NK-92 treated with Interleukin-12 subunit alpha and Interleukin-12 subunit beta, amount 100 ng/mL, for 24 hours (cell line): ENCODE results near the gene ASPRV1.

Experiments
- DNase-seq: peaks from one replicate; lab custom pipeline; 2025; lab: John Stamatoyannopoulos, UW

ASPRV1 gene

DNA sequence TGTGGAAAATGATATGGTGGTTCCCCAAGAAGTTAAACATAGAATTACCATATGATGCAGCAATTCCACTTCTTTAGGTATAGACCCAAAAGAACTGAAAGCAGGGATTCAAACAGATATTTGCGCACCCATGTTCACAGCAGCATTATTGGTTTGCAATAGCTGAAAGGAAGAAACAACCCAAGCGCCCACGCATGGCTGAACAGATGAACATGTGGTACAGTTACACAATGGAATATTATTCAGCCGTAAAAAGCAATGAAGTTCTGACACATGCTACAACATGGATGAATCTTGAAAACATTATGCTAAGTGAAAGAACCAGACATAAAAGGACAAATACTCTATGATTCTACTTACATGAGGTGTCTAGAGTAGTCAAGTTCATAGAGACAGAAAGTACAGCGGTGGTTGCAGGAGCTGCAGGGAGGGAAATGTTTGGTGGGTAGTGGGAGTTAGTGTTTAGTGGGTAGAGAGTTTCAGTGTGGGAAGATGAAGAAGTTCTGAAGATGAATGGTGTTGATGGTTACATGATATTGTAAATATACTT lies 26.7 kb upstream of the ASPRV1 start:
- no peak for DNase-seq

DNA sequence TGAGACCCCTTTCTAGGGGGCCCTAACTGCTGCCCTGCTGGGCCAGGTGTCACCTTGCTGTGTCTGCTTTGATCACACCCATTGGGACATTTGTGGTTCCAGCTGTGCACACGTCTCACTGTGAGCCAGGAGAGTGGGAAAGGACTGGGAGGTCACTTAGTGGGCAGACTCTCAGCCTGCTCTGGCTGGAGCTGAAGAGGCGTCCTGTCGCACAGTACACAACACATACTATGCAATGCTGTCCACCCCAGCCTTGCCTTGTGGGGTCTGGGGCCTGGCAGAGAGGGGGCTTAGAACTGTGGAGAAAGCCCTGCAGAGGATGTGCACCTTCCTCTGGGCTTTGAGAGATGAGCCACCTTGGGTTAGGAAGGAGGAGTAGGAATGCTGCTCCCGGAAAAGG lies 25.3 kb upstream of the ASPRV1 start:
- DNase-seq: no peak

DNA sequence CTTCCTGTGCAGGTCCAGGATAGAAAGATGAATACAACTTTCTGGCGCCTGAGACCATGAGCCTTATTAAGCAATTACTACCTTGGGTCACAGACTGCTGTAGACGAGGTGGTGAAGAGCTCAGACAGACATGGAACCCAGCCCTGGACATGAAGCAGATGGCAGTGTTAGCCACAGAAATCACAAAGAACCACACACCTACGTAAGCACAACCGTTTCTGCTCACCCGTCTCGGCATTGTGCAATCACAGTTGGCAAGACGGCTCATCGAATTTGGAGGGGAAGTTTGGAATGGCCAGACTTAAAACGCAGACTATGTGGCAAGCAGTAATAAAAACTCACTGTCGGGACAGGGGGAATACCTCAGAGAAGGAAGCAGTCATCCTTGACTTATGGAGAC lies 24.3 kb upstream of the ASPRV1 start:
- no peak for DNase-seq

DNA sequence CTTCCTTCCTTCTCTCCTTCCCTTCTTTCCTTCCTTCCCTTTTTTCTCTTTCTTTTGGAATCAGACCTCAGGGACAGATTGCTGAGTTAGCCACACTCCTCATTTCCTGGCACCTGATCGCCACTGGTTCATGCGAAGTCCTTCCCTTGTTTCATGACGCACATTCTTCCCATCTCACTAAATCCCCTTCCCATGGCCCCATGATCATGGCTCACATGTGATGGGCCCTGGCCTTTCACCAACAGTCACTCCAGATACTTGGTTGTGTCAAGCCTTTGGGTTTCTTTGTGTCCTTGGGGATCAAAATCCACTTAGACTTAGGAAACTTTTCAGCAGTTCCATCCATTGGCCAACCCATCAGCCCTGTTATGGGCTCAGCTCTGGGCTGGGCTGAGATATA lies 23.8 kb upstream of the ASPRV1 start:
- DNase-seq: no peak

DNA sequence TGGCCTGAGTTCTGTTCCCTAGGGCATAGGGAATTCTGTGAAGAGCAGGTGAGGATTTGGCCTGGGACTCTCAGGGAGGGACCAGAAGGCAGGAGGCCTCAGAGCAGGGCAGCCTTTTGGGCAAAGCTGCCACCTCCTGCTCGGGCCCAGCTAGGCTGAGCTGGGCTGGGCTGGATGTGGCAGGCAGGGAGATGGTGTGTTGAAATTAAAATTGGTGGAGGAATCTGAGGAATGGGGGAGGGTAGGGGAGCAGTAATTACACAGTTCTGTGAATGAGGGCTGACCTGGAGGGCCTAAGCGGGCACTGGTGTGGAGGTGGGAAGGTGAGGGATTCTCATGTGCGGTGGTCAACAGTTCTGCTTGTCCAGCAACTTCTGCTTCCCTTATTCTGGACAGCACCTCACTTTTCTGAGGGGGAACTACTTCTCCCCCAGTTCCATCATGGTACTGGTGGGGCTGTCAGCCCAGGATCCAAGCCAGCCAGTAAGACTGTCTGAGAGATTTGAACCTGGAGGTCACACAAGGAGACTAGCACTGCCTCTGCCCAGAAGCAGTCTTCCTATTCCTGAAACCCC lies 22.0 kb upstream of the ASPRV1 start:
- no peak for DNase-seq

DNA sequence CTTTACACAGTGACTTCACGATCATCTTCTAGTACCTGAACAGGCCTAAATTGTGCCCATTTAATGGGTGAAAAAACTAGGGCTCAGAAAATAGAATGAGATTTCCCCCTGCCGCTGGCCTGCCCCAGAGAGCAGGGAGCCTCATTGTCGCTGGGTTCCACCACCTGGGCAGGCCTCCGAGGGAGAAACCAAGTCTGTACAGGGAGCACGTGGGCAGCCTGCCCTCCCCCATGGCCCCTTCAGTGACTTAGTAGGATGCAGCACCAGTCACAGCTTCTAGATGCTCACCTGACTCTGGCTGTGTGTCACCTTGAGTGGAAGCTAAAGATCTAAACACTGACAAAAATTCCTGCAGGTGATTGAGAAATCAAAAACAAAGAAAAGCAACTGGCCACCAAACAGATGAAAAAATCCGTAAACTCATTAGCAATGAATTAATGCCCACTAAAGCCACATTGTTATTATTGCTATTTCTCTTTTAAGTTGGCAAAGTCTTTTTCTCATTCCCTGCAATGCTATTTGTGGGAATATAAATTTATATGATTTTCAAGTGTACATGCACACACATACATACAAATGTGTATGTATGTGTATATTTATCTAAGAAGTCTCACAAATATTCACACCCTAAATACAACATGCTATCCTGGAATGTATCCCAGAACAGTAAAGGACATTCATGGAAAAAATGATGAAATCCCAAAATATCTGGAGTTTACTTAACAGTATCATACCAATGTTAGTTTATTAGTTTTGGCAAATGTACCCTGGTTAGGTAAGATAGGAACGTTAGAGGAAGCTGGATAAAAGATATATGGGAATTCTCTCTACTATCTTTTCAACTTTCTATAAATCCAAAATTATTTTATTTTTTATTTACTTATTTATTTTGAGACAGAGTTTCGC lies 18.7 kb upstream of the ASPRV1 start:
- no peak for DNase-seq

DNA sequence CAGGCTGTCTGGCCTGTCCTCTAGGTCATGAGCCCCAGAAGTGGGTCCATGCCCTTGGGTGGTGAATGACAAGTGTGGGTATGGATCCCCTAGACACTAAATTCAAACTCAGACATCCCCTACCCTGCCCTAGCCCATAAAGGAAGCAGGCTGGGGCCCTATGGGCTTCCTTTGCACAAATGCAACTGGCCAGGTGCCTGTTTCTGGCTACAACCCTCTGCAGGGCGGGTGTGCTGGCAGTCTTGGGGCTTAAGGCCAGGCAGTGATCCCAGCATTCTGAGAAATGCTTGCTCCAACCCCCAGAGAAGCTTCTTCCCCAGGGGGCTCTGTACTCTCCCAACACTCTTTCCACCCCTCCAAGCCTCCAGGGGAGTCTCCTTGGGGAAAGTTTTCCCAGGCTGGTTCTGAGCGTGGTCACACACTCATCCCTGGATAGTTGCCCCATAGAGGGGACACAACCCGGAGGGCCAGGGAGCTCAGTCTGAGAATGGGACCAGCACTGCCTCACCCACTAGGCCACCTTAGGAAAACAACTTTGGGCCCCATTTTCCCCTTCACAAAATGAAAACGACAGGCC lies 16.6 kb upstream of the ASPRV1 start:
- DNase-seq: no peak

DNA sequence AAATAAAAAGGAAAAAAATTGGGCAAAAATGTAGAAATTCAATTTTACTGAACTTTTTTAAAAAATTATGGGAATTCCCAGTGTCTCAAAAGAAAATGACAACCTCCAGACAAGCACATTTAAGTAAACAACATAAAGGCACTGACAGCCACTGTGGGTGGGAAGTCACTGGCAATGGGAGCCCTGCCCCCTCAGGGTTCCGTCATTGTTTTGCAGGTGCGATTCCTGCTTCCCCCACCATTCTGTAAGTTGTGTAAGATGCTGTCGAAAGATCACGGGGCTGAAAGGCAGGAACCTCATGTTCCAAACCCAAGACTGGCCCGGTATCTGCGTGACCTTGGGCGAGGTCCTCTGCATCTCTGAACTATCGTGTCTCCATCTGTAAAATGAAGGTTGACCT lies 15.8 kb upstream of the ASPRV1 start:
- no peak for DNase-seq

DNA sequence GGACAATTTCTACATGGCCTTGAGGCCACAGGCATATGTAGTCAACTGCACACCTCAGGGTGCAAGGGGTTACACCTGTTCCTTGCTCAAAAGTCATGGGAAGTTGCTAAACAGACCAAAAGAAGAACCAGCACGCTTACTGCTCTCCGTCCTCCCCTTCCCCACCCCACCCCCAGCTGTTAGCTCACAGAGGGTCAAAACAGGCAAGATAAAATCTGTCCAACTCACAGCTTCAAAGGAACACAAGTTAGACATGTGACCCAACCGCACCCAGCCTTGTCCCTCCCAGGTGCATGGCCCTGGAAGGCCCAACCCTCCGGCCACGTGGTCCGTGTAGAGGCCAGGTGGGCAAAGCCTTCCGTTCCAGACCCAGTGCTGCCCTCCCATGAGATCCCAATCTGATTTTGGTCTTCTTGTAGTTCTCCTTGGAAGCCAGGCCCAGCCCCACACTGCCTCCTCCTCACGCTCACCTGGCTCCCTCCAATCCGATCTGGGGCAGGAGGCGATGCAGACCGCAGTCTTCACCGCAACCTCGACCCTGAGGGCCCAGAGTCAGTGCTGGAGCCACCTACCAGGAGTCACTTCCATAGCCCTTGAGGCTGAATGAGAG lies 14.5 kb upstream of the ASPRV1 start:
- DNase-seq: no peak

DNA sequence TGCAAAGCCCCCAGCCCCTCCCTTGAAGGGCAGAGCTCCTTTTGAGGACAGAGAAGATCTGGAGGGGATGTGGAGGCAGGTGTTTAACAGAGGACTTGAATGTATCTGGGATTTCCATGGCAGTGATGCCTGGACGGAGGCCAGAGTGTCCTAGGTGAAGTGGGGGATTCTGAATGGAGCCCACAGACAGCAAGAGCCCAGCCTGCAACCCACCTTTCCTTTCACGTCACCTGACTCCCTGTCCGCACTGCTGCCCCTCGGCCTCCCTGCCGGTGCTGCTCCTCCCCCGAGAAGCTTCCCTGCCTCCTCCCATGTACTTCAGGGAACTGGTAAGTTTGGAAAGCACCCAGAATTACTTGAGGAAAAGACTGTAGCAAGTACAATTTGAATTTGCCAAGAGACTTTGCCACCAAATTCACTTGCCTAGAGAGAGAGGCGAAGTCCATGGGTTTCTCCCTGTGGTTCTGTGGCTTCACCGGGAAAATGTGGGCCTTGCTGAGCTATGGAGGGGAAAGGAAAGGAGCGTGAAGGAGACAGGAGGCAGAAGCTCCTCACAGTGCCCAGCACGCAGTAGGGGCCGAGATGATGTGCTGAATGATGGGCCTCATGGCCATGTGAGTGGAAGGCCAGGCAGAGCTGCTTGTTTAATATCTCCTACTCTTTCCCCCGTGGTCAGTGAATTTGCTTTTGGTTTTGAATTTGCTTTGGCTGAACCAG lies 13.9 kb upstream of the ASPRV1 start:
- DNase-seq: no peak

DNA sequence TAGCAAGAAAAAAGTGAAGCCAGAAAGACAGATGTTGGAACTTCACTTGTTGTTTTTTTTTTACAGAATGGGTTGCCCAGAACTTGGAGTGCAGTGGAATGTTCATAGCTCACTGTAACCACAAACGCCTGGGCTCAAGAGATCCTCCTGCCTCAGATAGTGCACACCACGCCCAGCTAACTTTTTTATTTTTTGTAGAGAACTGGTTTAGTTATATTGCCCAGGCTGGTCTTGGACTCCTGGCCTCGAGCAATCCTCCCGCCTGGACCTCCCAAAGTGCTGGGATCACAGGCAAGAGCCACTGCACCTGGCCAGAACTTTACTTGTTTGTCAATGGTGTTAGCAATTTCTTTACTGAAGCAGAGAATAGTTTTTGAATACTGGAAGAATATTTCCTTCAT lies 11.9 kb upstream of the ASPRV1 start:
- no peak for DNase-seq

DNA sequence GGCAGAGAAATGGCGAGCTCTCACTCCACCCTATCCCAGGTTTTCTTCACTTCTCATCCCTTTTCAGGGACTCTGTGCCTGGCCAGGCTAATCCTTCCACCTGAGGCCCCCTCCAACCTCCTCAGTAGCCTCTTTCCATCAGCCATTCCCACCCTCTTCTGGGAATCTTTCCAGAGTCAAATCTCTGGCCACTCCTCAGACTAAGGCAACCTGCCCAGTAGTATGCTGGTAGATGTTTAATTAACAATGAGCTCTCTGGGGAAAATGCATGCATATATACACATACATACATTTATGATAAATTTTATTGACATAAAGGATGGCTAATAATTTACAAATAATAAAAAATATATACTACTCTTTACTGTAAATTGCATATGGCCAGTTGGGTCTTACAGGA lies 11.4 kb upstream of the ASPRV1 start:
- DNase-seq: no peak

DNA sequence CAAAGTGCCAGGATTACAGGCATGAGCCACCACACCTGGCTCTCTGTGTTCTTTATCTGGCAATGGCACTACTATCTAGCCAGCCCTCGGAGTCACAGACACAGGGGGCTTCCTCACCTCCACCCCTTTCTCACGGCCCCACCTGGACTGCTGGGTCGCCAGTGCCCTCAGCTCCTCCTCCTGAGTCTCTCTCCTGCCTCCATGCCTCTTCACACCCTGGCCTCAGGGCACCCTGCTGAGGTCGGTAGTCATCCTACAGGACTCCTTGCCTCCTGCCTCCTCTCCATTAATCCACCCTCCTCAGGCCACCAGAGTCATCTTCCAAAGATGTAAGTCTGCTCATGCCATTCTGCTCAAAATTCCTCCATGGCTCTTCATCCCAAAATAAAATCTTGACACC lies 8.6 kb upstream of the ASPRV1 start:
- DNase-seq: no peak

DNA sequence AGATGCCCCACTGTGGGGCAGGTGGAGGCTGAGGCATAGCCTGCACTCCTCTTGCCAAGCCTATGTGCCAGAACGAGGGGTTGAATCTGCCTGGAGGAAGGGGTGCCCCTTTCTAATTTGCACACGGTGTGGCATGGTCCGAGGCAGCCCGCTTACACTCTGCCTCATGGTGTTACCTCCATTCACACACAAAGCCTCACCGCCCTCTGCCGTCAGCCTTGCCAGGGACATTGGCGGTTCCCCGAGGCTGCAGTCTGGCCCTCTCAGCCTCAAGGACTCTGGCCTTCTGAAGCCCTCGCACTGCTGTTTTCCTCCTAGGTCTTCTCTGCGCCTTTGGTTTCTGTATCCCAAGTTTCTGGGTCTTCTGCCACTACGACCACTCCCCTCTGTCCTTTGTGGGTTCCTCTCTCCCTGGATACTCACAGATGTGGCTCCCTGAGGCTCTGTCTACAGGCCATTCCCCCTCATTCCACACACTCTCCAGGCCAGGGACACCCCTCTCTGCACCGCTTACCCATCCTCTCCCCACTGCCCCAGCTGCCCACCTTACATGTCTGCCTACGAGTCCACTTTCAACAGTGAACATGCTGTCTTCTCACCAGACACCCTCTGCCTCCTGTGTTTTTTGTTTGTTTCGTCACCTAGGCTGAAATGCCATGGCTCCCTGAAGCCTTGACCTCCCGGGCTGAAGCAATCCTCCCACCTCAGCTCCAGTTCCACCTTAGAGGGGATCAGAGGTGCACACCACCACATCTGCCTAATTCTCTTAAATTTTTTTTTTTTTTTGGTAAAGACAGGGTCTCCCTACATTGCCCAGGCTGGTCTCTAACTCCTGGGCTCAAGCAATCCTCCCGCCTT lies 7.9 kb upstream of the ASPRV1 start:
- DNase-seq: no peak

DNA sequence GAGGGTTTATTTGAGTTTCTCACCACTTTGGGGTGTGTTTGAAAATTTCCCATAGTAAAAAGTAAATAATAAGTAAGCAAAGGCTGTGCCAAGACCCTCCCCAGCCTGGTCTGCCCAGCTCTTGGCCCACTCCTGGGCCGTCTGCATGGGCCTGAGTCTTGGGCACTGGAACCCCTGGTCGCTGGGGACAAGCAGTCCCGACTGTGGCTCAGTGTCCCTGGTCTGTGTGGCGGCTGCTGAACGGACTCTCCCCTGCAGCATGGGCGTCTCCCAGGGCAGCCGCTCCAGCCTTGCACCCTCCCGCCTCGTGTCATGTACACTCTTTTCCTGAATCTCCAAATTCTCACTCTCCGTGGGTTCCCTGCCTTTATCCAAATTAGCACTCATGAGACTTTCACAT lies 7.2 kb upstream of the ASPRV1 start:
- DNase-seq: no peak

DNA sequence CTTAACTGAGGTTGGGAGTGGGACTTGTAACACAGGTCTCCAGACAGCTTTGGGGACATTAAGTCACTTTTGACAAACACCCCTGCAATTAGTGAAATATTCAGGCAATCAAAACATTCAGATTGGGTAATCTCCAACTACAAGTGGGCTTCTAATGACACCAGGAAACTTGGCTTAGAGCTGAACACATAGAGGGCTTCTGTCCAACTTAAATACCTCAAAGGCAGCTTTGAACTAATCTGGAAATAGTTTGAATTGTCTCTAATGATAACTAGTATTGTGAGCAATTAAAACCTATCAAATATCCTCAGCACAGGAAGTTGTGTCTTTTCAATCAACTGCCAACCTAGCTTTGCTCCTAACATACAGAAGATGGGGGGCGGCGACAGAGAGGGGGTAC lies 5.1 kb upstream of the ASPRV1 start:
- no peak for DNase-seq

DNA sequence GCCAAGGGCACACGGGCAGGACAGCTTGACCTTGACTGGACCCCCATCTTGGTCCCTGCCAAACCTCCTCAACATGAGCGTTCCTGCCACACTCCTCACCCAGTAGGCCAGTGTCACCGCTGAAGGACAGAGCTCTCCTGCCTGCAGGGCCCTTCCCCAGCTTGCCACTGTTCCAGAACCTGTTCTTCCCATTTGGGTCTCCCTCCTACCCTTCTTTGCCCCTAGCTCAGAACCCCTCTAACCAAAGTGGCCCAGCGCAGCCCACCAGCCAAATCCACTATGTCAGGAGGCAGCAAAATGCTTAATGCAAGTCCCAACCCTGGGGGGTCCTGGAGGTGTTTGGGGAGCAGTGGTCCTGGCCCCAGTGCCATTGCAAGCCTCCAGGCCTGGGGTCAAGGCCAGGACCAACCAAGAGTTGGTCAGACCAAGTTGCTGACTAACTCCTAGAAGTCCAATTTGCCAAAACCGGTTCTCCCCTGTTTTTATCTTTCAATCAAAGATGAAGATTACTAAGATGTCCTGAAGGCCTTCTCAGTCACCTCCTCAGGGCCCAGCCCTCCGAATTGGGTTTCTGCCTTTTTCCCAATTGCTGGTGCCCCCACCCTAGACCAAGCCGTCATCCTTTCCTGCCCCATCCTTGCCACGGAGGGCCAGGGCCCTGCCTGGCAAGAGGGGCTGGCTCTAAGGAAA lies 4.5 kb upstream of the ASPRV1 start:
- no peak for DNase-seq

DNA sequence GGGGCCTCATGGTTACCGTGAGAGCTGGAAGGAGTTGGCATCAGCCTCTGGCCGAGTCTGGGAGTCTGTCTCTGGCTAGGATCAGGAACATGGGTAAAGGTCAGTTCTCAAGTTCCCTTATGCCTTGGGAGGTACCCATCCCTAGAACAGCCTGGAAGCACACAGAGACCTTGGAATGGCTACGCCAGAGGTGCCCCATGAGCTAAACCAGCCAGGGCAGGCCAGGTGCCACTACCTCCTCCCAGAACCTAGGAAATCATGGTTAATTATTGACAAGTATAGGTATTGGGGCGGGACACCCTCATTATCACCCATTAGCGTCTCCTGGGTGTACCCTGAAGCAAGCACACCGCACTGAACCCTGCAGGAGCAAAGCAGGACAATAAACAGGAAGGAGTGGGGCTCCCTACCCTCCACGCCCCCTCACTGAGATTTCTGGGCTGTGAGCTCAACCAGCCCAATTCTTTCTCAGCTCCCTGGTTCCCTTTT lies 3.0 kb upstream of the ASPRV1 start:
- no peak for DNase-seq

DNA sequence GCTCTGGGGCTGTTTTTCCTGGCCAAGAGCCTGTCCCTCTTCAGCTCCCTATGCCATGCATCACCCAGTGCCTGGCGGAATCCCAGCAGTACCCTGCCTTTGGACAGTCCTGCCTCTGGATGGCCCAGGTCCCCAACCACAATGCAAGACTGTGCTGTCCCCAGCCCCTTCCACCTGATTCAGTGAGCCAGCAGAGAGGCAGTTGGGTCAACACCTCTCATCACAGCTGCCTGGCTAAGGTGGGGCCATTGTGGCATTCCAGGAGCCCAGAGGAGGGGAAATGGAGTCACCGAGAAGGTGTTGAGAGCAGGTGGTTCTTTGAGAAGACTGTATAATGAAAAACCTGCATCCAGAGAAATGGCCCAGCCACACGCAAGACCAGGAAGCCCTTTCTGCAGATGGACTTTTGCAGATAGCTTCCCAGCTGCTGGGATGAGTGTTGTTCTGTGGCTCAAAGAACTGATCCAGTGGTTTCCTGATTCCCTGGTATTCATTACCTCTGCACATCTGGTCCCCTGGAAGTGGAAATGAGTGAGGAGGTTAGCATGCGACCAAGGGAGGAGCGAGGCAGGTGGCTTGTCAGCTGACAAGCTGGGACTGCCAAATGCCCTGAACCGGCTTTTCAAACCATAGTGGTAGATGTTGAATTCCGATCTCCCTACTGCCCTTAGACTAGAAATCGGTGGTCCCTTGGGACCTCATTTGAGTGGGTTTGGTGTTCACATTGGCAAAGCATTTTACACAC lies 1.7 kb upstream of the ASPRV1 start:
- no peak for DNase-seq

DNA sequence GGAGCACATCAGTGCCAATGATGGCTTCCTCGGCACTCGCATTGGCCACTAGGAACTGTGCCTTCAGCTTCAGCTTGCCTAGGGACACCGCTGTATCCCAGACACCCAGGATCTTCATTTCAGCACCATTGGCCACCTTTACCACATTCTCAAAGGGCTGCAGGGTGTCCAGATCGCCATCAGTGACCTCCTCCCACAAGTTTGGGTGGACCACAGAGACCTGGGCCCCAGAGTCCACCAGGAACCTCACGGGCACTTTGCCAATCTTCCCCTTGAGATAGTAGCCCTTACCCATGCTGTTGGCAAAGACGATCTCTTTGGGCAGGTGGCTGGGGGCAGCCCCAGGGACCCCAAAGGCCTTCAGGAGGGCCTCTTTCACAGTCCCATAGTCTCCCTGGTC lies 610 bp downstream of the ASPRV1 start:
- DNase-seq: no peak
